Thoracic aorta (tissue), 2 donors: ENCODE results near the gene C5AR2. TPM values are rescaled to one million over a fixed set of nuclear protein-coding genes. Genes with fewer than 3 reads are reported as not detected.

ENCODE experiments used
- ATAC-seq: fragments of 150-250 bp; one replicate; pipeline ENCODE4 v1.8.0; 2017; ENCODE audit warnings: low read depth; ENCODE audit not compliant: insufficient number of reproducible peaks, low FRiP score
- DNase-seq: peaks from one replicate; pipeline ENCODE4 v3.0.0-alpha.2; 2020; ENCODE audit warnings: low spot score
- H3K27ac ChIP-seq, 2 donors: fragments of 200-600 bp; sonication (generic); 1 replicate in 1 of 2; 2 replicates in 1 of 2; pipeline ENCODE4 v1.5.1; 2016; ENCODE audit warnings: mild to moderate bottlenecking in 2 of 2, moderate library complexity in 2 of 2
- H3K27me3 ChIP-seq: fragments of 200-600 bp; sonication (generic); replicated peaks from 2 replicates; pipeline ENCODE4 v1.6.0; 2016; ENCODE audit warnings: mild to moderate bottlenecking; ENCODE audit not compliant: insufficient read depth
- H3K36me3 ChIP-seq: fragments of 200-600 bp; sonication (generic); one replicate; pipeline ENCODE4 v1.5.1; 2016
- H3K4me1 ChIP-seq, 2 donors: fragments of 200-600 bp; sonication (generic); 1 replicate in 1 of 2; 2 replicates in 1 of 2; pipeline versions ENCODE4 v1.5.1 to v1.6.0; 2016; ENCODE audit warnings: low read depth in 2 of 2, mild to moderate bottlenecking in 1 of 2; ENCODE audit not compliant: control insufficient read depth in 1 of 2
- H3K4me3 ChIP-seq: fragments of 200-600 bp; sonication (generic); 2 replicates; pipeline ENCODE4 v1.5.1; 2016; ENCODE audit warnings: mild to moderate bottlenecking
- H3K9me3 ChIP-seq: fragments of 200-600 bp; sonication (generic); 2 replicates; pipeline ENCODE4 v1.5.1; 2016
- CTCF ChIP-seq: fragments of 200-600 bp; sonication (generic); IDR thresholded peaks from one replicate; pipeline ENCODE4 v1.5.1; 2019; ENCODE audit warnings: antibody characterized with exemption
- total RNA-seq, 2 donors: library from RNA; depleted of rRNA; stranded (reverse); fragments of >200 nt; gene quantifications; one replicate each; pipeline versions ENCODE4 v1.1.0 to v1.2.3, GENCODE V29; 2016

The C5AR2 gene
- total RNA-seq, 2 donors from 2014 or later = 10.3 to 25.7 TPM

DNA sequence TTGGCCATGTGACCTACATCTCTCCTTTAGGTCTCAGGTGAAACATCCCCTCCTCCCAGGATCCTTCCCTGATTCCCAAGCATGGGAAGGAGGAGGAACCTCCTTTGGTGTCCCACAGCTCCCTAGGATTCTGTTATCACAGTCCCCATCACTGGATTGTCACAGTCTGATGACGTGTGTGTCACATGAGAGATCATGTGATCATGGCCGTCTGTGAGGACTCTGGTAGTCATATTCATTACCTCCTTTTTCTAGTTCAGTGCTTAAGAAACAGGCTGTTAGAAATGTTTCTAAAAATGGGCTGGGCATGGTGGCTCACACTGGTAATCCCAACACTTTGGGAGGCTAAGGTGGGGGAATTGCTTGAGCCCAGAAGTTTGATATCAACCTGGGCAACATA, 20.1 kb downstream of the C5AR2 start:
- no peak for TF ChIP-seq CTCF
- DNase-seq (no peak), ATAC-seq (no peak)
- no peaks in the 10 kb centered on the region for H3K27me3 ChIP-seq
- H3K36me3 ChIP-seq = peaks cover 36% of the 10 kb centered on the region
- H3K27ac ChIP-seq = no peak overlapping the region
- no peak overlapping the region for H3K4me3 ChIP-seq
- H3K4me1 ChIP-seq = peaks cover 10 to 15% of the 10 kb centered on the region in 2 donors
- H3K9me3 ChIP-seq = no peaks in the 10 kb centered on the region

DNA sequence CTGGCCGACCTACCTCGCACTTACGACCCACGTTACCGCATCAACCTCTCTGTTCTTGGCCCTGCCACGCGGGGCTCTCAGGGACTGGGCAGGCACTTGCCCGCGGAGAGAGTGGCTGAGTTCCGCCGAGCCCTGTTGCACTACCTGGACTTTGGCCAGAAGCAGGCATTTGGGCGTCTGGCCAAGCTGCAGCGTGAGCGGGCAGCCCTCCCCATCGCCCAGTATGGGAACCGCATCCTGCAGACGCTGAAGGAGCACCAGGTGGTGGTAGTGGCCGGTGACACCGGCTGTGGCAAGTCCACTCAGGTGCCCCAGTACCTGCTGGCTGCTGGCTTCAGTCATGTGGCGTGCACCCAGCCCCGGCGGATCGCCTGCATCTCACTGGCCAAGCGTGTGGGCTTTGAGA, 21.3 kb downstream of the C5AR2 start:
- H3K27me3 ChIP-seq = no peaks in the 10 kb centered on the region
- H3K4me1 ChIP-seq = peaks cover 10 to 15% of the 10 kb centered on the region in 2 donors
- DNase-seq = no peak
- no peak overlapping the region for H3K27ac ChIP-seq
- no peaks in the 10 kb centered on the region for H3K9me3 ChIP-seq
- TF ChIP-seq CTCF = no peak
- ATAC-seq = no peak
- H3K36me3 ChIP-seq = peaks cover 48% of the 10 kb centered on the region
- H3K4me3 ChIP-seq = no peak overlapping the region

- H3K27me3 ChIP-seq = no peaks in the 10 kb centered on the region
- H3K4me3 ChIP-seq = no peak overlapping the region
- no peak overlapping the region for H3K27ac ChIP-seq
- TF ChIP-seq CTCF = no peak
- H3K9me3 ChIP-seq = no peaks in the 10 kb centered on the region
- DNase-seq = no peak
- ATAC-seq = no peak
- H3K4me1 ChIP-seq = no peaks in the 10 kb centered on the region
- H3K36me3 ChIP-seq = peaks cover 82% of the 10 kb centered on the region
These were observed 24.9 kb downstream of the C5AR2 start for GRCh38 chr19:47356900-47357299.

- Histone ChIP-seq H3K4me1 (no peaks in the 10 kb centered on the region), H3K9me3 (no peaks in the 10 kb centered on the region), H3K4me3 (no peak overlapping the region), H3K36me3 (peaks cover 82% of the 10 kb centered on the region), H3K27me3 (no peaks in the 10 kb centered on the region), H3K27ac (no peak overlapping the region)
- ATAC-seq (no peak), DNase-seq (no peak)
- no peak for TF ChIP-seq CTCF
These were observed 26.1 kb downstream of the C5AR2 start for GRCh38 chr19:47357788-47358680.

DNA sequence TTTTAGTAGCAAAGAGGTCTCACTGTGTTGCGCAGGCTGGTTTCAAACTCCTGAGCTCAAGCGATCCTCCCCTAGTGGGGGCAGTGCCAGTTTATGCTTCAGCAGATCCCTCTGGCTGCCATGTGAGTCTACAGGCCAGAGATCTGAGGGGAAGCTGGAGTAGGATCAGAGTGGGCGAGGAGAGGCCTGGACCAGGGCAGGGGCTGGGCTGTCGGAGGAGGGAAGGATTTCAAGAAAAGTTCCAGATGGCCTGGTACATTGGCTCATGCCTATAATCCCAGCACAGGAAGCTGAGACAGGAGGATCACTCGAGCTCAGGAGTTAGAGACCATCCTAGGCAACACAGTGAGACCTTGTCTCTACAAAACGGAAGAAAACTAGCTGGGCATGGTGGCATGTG, 27.0 kb downstream of the C5AR2 start:
- H3K4me1 ChIP-seq = no peaks in the 10 kb centered on the region
- TF ChIP-seq CTCF = no peak
- H3K9me3 ChIP-seq = no peaks in the 10 kb centered on the region
- H3K27me3 ChIP-seq = no peaks in the 10 kb centered on the region
- no peak for DNase-seq
- no peak overlapping the region for H3K4me3 ChIP-seq
- H3K36me3 ChIP-seq = peaks cover 80% of the 10 kb centered on the region
- H3K27ac ChIP-seq = no peak overlapping the region
- no peak for ATAC-seq
